ENCODE measurements around the gene GADD45G. TPM values are rescaled to one million over a fixed set of nuclear protein-coding genes. Genes with fewer than 3 reads are reported as not detected.

Gene GADD45G
- total RNA-seq, 2 donors from 2014 or later: 8.1 to 10.8 TPM

- peaks cover 5% of the 10 kb centered on the region for H3K27me3 ChIP-seq
- no peak overlapping the region for H3K4me3 ChIP-seq
These were observed 28.4 kb upstream of the GADD45G start for GRCh38 chr9:89576404-89576839.

DNA sequence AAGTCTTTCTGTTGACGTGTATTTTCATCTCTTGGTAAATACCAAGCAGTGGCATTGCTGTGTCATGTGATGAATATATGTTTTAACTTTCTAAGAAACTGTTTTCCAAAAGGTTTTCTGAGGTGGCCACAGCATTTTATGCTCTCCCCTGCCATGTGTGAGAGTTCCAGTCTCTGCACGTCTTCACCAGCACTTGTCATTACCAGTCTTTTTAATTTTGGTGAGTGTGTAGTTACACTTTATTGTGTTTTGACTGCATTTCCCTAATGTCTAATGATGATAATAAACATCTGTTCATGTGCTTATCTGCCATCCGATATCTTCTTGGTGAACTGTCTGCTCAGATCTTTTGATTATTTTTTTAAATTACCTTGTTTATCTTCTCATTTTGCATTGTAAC, 27.4 kb upstream of the GADD45G start:
- no peak overlapping the region for H3K27ac ChIP-seq
- TF ChIP-seq CTCF (IDR thresholded peaks at IDR 0.05): no peak
- peaks cover 5% of the 10 kb centered on the region for H3K27me3 ChIP-seq
- no peaks in the 10 kb centered on the region for H3K36me3 ChIP-seq
- no peaks in the 10 kb centered on the region for H3K4me1 ChIP-seq
- no peaks in the 10 kb centered on the region for H3K9me3 ChIP-seq
- DNase-seq: no peak
- no peak overlapping the region for H3K9ac ChIP-seq (ENCODE audit: low read depth in 2 of 2, low read length in 2 of 2)
- no peak overlapping the region for H3K4me3 ChIP-seq
- intact Hi-C loops (cut with DNase I): no loop called here

More at GRCh38 chr9:89576404-89576839, 28.4 kb upstream of the GADD45G start:
- Histone ChIP-seq H3K36me3 (no peaks in the 10 kb centered on the region), H3K9me3 (no peaks in the 10 kb centered on the region), H3K9ac (ENCODE audit: low read depth in 2 of 2, low read length in 2 of 2) (no peak overlapping the region), H3K4me1 (no peaks in the 10 kb centered on the region), H3K27ac (no peak overlapping the region)
- DNase-seq: no peak
- peak; percentile 70 for TF ChIP-seq CTCF (IDR thresholded peaks at IDR 0.05)
- intact Hi-C loops (cut with DNase I): no loop called here

GRCh38 chr9:89579741-89580385, 24.9 kb upstream of the GADD45G start:
- no peak for TF ChIP-seq CTCF (IDR thresholded peaks at IDR 0.05)
- H3K27me3 ChIP-seq: no peaks in the 10 kb centered on the region
- no peaks in the 10 kb centered on the region for H3K9me3 ChIP-seq
- H3K36me3 ChIP-seq: no peaks in the 10 kb centered on the region
- intact Hi-C loops (cut with DNase I): no loop called here
- no peaks in the 10 kb centered on the region for H3K4me1 ChIP-seq
- H3K9ac ChIP-seq (ENCODE audit: low read depth in 2 of 2, low read length in 2 of 2): no peak overlapping the region
- no peak overlapping the region for H3K4me3 ChIP-seq
- no peak overlapping the region for H3K27ac ChIP-seq
- no peak for DNase-seq

DNA sequence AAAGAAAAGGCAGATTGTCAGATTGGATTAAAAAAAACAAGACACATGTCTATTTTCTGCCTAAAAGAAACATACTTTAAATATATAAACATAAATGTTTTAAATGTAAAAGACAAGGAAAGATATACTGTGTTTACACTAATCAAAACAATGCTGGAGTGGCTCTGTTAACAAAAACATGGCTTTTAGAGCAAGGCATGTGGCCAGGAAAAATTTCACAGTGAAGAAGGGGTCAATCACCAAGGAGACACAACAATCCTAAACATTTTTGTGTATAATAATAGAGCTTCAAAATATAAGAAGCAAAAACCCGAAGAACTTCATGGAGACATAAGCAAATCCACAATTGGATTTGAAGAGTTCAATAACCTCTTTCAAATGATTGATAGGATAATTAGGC, 18.5 kb upstream of the GADD45G start:
- H3K4me1 ChIP-seq: no peaks in the 10 kb centered on the region
- no peak overlapping the region for H3K4me3 ChIP-seq
- TF ChIP-seq CTCF (IDR thresholded peaks at IDR 0.05): no peak
- DNase-seq: no peak
- no peak overlapping the region for H3K9ac ChIP-seq (ENCODE audit: low read depth in 2 of 2, low read length in 2 of 2)
- H3K27ac ChIP-seq: no peak overlapping the region
- intact Hi-C loops (cut with DNase I): no loop called here
- H3K9me3 ChIP-seq: no peaks in the 10 kb centered on the region
- no peaks in the 10 kb centered on the region for H3K36me3 ChIP-seq
- H3K27me3 ChIP-seq: no peaks in the 10 kb centered on the region

GRCh38 chr9:89588271-89588879, 16.4 kb upstream of the GADD45G start:
- intact Hi-C loops (cut with DNase I): no loop called here
- H3K36me3 ChIP-seq: no peaks in the 10 kb centered on the region
- H3K4me1 ChIP-seq: no peaks in the 10 kb centered on the region
- no peaks in the 10 kb centered on the region for H3K27me3 ChIP-seq
- no peak overlapping the region for H3K27ac ChIP-seq
- DNase-seq: no peak
- no peaks in the 10 kb centered on the region for H3K9me3 ChIP-seq
- H3K9ac ChIP-seq (ENCODE audit: low read depth in 2 of 2, low read length in 2 of 2): no peak overlapping the region
- TF ChIP-seq CTCF (IDR thresholded peaks at IDR 0.05): no peak
- no peak overlapping the region for H3K4me3 ChIP-seq
